DOHH2 (cell line): ENCODE measurements around the gene ESRRB.

ENCODE experiments used
- EZH2phosphoT487 ChIP-seq: fragments of 200-600 bp; sonication (generic); IDR thresholded peaks from 2 replicates; pipeline ENCODE4 v1.6.1; 2017; ENCODE audit warnings: borderline replicate concordance, mild to moderate bottlenecking, antibody characterized with exemption, low read length, moderate library complexity, mixed read lengths
- TF ChIP-seq, protein P1 (sequence below): fragments of 200-600 bp; sonication (generic); IDR thresholded peaks from one replicate; pipeline ENCODE4 v1.5.1; 2014; ENCODE audit warnings: antibody characterized with exemption, mild to moderate bottlenecking, low read depth, low read length; ENCODE audit not compliant: poor library complexity, severe bottlenecking

GRCh38 chr14:76514213-76514998, 138.5 kb downstream of the ESRRB start:
- TF ChIP-seq, protein P1, sequence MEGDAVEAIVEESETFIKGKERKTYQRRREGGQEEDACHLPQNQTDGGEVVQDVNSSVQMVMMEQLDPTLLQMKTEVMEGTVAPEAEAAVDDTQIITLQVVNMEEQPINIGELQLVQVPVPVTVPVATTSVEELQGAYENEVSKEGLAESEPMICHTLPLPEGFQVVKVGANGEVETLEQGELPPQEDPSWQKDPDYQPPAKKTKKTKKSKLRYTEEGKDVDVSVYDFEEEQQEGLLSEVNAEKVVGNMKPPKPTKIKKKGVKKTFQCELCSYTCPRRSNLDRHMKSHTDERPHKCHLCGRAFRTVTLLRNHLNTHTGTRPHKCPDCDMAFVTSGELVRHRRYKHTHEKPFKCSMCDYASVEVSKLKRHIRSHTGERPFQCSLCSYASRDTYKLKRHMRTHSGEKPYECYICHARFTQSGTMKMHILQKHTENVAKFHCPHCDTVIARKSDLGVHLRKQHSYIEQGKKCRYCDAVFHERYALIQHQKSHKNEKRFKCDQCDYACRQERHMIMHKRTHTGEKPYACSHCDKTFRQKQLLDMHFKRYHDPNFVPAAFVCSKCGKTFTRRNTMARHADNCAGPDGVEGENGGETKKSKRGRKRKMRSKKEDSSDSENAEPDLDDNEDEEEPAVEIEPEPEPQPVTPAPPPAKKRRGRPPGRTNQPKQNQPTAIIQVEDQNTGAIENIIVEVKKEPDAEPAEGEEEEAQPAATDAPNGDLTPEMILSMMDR: peak; percentile 41
- no peak for TF ChIP-seq EZH2phosphoT487
